KG1 (cell line): ENCODE results near the gene C3orf85.
"Not testable (repeated sequence)": the region's sequence is repeated elsewhere in the genome, so short reads cannot be mapped to it uniquely, and the experiment has no call there.

ENCODE experiments used
- DNase-seq: peaks from one replicate; lab custom pipeline; 2025; lab: John Stamatoyannopoulos, UW

Gene C3orf85

DNA sequence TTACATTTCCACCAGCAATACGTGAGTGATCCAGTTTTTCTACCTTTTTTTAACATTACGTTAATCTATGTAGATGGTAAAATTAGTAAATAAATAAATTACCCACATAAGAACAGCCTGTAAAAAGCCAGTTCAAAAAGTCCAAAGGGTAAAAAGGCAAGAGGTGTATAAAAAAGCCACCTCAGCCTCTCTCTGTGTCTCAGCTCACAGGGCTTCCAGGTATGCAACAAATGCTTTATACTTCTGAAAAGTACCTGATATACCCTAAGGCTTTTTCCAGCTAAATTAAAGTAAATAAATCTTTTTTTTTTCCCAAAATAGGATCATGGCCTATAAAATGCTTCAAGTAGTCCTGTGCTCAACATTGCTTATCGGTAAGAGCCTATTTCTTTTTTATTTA, at the start of gene C3orf85:
Gene C3orf85 (plus strand): TSS at position 197 of the 400 bp plus-strand sequence. CDS start 129 bp downstream, at position 326.
- no peak for DNase-seq

DNA sequence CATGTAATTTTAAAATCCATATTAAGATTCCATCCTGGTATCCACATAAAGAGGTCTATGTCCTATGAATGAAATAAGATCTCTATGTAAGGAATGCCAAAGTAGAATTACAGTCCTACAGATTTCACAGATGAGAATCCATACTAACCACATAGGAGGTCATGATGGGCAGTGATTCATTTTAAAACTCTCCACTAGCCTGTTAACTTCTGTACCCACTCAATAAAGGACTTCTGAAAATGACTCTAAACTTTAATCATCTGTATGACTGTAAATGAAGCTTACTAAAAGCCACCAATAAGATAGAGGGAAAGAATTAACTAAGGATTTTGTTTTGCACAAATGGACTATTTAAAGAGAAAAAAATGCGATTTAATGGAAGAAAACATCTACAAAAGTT, 47.3 kb upstream of the C3orf85 start:
- no peak for DNase-seq

GRCh38 chr3:109091846-109092245, 44.7 kb upstream of the C3orf85 start:
- DNase-seq = no peak

DNA sequence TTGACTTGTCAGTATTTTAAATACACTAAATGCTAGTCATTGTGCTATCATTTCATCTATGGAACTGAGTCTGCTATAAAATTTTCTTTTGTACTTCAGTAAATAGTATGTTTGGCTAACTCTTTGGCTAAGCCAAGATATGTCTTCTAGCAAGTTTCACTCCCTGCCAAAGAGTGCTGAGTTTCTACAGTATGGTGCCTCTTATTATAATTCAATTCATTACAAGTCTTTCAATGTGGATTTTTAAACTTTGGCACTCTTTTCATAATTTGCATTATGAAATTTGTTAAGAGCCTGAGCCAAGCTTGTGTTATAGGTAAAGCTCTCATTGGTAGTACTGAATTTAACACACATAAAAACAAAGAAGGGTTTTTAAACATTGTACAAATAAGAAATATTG, 43.0 kb upstream of the C3orf85 start:
- DNase-seq = no peak

- no peak for DNase-seq
Observed at GRCh38 chr3:109095166-109095565, 41.4 kb upstream of the C3orf85 start.

GRCh38 chr3:109098079-109098644, 38.4 kb upstream of the C3orf85 start:
- no peak for DNase-seq

DNA sequence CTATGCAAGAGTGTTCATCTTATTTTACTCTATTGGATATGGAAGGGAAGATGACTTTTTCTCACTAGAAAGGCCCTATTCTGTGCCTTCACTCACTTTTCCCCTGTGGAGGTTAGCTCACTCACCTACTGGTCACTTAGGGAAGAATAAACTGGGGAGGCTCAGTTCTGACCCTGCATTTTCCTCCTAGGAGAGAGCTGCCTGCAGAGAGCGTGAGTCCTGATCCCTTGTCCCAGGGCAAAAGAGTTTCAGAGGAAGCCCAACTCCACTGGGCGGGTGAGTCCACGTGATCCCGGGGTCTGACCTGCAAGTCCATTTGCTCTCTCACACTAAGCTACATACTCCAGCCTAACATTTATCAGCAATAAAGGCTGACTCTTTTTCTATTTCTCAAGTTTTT, 26.9 kb upstream of the C3orf85 start:
- no peak for DNase-seq

GRCh38 chr3:109112946-109113760, 23.4 kb upstream of the C3orf85 start:
- no peak for DNase-seq

DNA sequence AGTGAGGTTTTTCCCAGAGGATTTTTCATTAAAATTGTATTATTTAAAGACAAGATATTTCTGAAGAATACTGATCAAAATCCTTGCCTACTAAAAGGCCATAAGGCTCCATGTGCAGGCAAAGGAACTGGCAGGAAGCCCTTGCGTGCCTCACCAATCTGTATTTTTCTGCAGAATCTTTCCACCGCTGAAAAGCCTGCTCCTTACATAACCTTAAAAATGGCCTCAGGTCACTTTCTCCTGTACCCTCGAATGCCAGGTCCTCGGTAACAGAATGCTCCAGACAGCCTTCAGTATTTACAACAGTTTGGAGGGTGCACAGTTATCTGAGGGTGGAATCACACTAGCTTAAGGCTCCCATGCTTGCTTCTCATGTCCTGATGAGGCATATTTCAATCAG, 21.8 kb upstream of the C3orf85 start:
- DNase-seq = no peak

DNA sequence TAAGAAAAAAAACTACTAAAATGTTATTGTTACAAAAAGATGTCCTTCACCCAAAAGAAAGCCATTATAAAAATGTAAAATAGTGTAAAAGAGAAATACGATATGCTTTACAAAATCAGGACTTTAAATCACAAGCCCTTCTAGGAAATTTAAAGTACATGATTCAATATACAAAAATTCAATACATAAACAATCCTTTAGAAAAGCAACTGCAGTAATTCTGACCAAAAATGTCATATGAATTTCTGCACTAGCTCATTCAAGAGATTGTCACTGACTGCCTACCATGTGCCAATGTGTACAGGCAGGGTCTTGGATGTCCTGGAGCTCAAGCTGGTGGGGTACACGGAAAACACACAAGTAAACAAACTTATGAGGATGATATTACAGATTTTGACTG, 21.1 kb upstream of the C3orf85 start:
- no peak for DNase-seq

DNA sequence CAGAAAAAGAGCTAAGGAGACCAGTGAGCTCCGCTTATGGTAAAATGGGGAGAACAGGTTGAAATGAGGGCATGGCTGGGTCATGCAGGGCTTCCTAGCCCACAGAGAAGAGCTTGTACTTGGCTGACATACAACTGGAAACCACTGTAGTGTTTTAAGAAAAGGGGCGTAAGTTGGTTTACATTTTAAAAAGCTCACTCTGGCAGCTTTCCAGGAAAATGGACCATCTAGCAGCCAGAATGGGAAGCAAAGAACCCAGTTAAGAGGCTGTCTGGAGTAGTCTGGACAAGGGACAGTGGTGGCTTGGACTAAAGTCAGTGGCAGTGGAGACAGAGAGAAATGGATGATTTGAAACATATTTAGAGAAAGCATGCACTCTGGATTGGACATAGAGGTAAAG, 20.5 kb upstream of the C3orf85 start:
- DNase-seq = no peak

GRCh38 chr3:109117939-109118338, 18.6 kb upstream of the C3orf85 start, which contains the start of gene MORC1:
Gene MORC1, minus strand, starts transcription at chr3:109118134. Its CDS starts 75 bp downstream, at chr3:109118059.
- DNase-seq = no peak

- no peak for DNase-seq
Observed at GRCh38 chr3:109118584-109118983, 17.9 kb upstream of the C3orf85 start.

DNA sequence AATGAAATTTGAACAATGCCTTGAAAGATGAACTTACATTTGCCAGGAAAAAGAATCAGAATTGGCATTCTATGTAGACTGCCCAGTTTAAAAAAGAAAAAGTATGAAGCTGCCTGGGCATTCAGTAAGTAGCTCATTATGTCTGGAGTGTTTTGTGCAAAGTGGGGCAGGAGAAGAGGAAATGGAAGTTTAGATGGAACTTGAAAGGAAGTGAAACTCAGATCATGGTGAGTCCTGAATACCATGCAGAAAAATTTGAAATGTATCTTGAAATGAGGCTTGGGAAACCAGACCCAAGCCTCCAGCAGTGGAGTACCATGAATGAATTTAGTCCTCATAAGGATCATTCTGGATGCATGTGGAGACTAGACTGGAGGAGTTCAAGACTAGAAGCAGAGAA, 13.8 kb upstream of the C3orf85 start:
- no peak for DNase-seq

- no peak for DNase-seq
Observed at GRCh38 chr3:109125902-109126301, 10.6 kb upstream of the C3orf85 start.

- DNase-seq = no peak
Observed at GRCh38 chr3:109127553-109127952, 9.0 kb upstream of the C3orf85 start.

GRCh38 chr3:109131276-109131675, 5.2 kb upstream of the C3orf85 start:
- no peak for DNase-seq

DNA sequence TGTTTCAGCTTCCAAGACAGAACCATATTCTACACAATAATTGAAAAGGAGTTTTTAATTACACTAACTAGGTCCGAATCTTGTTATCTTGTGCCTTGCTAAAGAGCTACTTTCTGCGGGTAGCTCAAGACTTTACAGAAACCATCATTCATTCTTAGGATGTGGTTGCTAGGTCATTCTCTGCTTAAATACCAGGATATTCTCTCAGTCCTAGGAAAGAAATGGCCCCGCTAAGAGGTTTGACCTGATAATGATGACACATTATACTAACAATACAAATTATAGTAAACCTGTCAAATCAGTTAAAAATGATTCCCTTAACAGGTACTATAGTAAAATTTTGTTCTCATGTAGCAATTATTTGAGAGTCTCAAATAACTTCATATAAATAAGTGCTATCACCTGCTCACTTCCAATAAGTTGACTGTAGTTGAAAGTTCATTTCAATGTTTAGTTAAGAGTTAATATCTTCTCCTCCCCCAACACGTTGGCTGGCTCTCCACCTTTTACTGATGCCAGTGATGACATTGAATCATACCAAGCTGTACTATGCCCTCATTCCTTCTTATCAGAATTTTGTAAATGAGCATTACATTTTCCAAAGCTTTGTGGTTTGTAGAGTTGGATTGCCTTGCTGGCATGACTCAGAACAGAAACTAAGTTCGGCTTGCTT, 3.6 kb upstream of the C3orf85 start:
- DNase-seq = no peak

DNA sequence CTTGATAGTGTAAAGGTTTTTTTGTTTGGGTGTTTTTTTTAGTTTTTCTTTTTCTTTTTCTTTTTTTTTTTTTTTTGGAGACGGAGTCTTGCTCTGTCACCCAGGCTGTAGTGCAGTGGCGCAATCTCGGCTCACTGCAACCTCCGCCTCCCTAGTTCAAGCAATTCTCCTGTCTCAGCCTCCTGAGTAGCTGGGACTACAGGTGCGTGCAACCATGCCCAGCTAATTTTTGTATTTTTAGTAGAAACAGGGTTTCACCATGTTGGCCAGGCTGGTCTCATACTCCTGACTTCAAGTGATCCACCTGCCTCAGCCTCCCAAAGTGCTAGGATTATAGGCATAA, 3.1 kb upstream of the C3orf85 start:
- not testable (repeated sequence) for DNase-seq

- no peak for DNase-seq
Observed at GRCh38 chr3:109137761-109138160, 1.2 kb downstream of the C3orf85 start.

DNA sequence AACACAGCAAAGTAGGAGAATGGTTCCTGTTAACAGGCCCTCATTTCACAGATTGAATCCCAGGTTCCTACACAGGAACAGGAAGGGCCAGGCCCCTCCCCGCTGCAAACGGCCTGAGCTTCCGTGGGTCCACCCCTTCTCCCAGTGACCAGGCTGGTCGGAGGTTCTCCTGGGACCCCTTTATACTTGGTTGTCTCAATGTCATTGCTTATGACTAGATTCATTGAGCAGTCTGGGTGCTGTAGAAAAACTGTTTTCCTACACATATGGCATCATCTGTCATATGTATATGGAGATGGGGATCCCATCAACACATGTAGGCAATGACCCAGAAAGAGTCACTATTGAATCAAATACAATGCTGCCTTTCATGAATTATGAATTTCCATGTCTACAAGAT, 3.8 kb downstream of the C3orf85 start:
- no peak for DNase-seq

DNA sequence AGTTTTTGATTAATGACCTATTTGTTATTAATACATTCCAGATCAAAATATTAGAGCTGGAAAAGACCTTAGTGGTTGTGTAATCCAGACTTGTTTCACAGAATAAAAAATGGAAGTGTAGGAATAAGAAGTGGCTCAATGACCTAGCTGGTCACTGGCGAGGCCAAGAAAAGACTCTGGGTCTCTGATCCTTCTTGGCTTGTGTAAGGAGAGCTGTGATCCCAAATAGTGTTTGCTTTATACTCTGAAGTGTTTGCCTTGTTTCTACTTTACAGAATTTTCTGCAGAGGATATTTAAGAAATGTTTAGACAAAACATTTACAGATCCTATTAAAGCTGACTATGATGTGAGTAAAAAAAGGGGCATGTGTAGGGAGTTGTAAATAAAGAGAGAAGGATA, 7.1 kb downstream of the C3orf85 start:
- DNase-seq = no peak

DNA sequence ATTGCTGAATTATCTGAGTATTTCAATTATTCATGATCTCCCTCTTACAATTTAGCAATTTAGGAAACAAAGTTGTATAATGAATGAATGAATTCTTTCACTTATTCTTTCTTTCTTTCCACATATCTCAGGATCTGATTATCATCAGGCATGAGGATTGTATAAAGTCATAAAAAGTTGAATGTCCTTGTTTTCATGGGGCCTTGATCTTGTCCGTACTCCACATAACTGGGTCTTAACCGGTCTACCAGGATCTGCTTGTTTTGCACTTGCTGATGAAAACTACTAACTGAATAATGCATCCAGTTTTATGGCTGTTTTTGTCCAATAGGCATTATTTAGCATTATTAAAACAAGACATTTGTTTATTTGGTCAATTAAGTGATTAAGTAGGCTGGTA, 12.6 kb downstream of the C3orf85 start:
- DNase-seq = no peak
